Activated B cell treated with CpG ODN at 0.5 μM for 24 hours (primary cell): Measurements from ENCODE around the gene WWC1. TPM values are rescaled to one million over a fixed set of nuclear protein-coding genes. Genes with fewer than 3 reads are reported as not detected.

Experiments used
- ATAC-seq: fragments of 200-7000 bp; cut with Tn5 transposase; one replicate; pipeline ENCODE4 v1.10.0; 2021; ENCODE audit warnings: low read depth, mild to moderate bottlenecking, moderate library complexity
- CTCF ChIA-PET: fragments of 350-600 bp; sonication (Branson Sonifier 250); formaldehyde crosslinking; loops from one replicate; lab custom pipeline; 2021; ENCODE audit warnings: antibody characterized with exemption; lab: Charles Lee
- POLR2A ChIA-PET: fragments of 350-600 bp; sonication (Branson Sonifier 250); formaldehyde crosslinking; loops from one replicate; lab custom pipeline; 2021; ENCODE audit warnings: antibody characterized with exemption; lab: Charles Lee
- DNase-seq: peaks from one replicate; pipeline ENCODE4 v3.0.0; 2022
- H3K27ac Mint-ChIP-seq: one replicate; pipeline ENCODE4 v1.8.0; 2020; ENCODE audit warnings: mixed read lengths
- H3K27me3 Mint-ChIP-seq: one replicate; pipeline ENCODE4 v1.8.0; 2021; ENCODE audit warnings: mixed read lengths
- H3K36me3 Mint-ChIP-seq: one replicate; pipeline ENCODE4 v1.8.0; 2021; ENCODE audit warnings: low read depth, mixed read lengths
- H3K4me1 Mint-ChIP-seq: one replicate; pipeline ENCODE4 v1.8.0; 2021; ENCODE audit warnings: mixed read lengths
- H3K4me3 Mint-ChIP-seq: one replicate; pipeline ENCODE4 v1.8.0; 2020; ENCODE audit warnings: mild to moderate bottlenecking, mixed read lengths
- H3K9me3 Mint-ChIP-seq: one replicate; pipeline ENCODE4 v1.8.0; 2020; ENCODE audit warnings: mixed read lengths
- CTCF ChIP-seq: fragments of 200-600 bp; IDR thresholded peaks from one replicate; pipeline ENCODE4 v1.8.0; 2022; ENCODE audit warnings: antibody characterized with exemption, mild to moderate bottlenecking
- intact Hi-C: fragments of 100-400 bp; cut with micrococcal nuclease; formaldehyde crosslinking; loops from one replicate; pipeline ENCODE4 v1.15.1; 2024
- total RNA-seq: library from RNA; stranded (reverse); gene quantifications from 2 replicates; pipeline ENCODE4 v1.2.3, GENCODE V29; 2022

The WWC1 gene
- total RNA-seq, 1 donor from 2014 or later, result 2.0 TPM

DNA sequence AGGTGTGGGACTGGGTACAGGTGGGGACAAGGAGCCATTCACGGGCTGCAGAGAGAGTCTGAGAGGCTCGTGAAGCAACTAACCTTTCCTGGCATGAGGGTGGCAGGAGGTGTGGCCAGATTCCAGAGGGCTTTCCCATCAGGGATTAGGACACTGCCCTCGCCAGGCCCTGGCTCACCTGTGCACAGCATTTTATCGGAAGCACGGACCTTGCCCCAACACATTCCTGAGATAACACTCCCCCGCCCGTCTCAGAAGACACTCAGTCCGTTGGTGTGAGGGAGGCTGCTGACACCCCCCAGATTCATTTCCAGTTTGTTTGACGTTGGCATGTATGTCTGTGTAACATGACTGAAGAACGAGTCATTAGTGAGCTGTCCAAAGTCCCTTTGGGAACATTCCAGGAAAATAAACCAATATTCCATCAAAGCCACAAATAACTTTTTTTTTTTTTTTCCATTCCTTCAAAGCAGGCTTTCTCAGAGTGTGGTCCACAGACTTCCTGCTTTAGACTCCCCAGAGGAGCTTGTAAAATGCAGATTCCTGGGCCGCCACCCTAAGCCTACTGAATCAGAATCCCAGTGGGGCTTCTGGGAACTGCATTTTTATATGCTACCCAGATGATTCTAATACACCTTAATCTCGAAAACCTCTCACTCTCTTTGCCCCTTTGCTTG is 23.4 kb downstream of the WWC1 start:
- no peaks in the 10 kb centered on the region for H3K9me3 Mint-ChIP-seq
- ATAC-seq (no peak), DNase-seq (no peak)
- no peak for TF ChIP-seq CTCF
- ChIA-PET POLR2A (no interaction called here), CTCF (no interaction called here)
- no peaks in the 10 kb centered on the region for H3K27me3 Mint-ChIP-seq
- intact Hi-C loops, result no loop called here
- H3K36me3 Mint-ChIP-seq, result no peaks in the 10 kb centered on the region
- H3K4me3 Mint-ChIP-seq, result no peak overlapping the region
- no peaks in the 10 kb centered on the region for H3K4me1 Mint-ChIP-seq
- H3K27ac Mint-ChIP-seq, result no peak overlapping the region

DNA sequence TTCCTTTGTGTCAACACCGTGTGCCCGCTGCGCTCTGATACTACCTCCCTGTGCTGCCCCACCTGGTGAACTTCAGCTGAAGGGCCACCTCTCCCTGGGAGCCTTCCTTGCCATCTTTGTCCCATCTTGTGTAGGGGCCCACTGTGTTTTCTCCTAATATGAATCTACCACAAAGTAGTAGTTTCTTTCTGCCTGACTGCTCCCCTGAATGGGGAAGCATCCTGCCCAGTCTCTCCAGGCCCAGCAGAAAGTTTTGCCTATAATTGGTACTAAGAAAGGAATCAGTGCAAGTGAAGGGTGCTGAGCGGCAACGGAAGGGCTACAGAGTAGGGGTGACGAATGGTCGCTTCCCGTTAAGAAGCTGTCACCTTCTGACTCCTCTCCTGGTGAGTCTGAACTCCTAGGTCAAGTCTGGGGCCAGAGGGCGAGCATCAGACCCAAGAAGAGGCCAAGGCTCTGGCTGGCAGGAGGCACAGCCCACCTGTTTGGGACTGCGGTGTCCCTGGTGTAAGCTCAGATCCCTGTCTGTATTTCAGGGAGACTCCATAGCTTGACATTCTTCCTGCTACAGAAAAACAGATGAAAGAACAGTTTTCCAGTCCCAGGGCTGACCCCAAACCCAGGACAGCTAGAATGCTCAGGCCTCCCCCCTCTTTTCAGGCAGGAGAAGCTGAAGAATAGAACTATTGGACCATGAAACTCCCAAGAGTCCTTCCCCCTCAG is 24.1 kb downstream of the WWC1 start:
- Mint-ChIP-seq H3K4me3 (no peak overlapping the region), H3K27me3 (no peaks in the 10 kb centered on the region), H3K9me3 (no peaks in the 10 kb centered on the region), H3K36me3 (no peaks in the 10 kb centered on the region), H3K4me1 (no peaks in the 10 kb centered on the region), H3K27ac (no peak overlapping the region)
- TF ChIP-seq CTCF, result no peak
- CTCF ChIA-PET, result no interaction called here
- intact Hi-C loops, result no loop called here
- POLR2A ChIA-PET, result no interaction called here
- DNase-seq (no peak), ATAC-seq (no peak)

- ChIA-PET CTCF (no interaction called here), POLR2A (no interaction called here)
- no peak for DNase-seq
- Mint-ChIP-seq H3K4me1 (no peaks in the 10 kb centered on the region), H3K27ac (no peak overlapping the region), H3K27me3 (no peaks in the 10 kb centered on the region), H3K9me3 (no peaks in the 10 kb centered on the region), H3K4me3 (no peak overlapping the region), H3K36me3 (no peaks in the 10 kb centered on the region)
- no peak for TF ChIP-seq CTCF
- no peak for ATAC-seq
- intact Hi-C loops, result no loop called here
Measured at GRCh38 chr5:168316139-168316578, 24.7 kb downstream of the WWC1 start.

DNA sequence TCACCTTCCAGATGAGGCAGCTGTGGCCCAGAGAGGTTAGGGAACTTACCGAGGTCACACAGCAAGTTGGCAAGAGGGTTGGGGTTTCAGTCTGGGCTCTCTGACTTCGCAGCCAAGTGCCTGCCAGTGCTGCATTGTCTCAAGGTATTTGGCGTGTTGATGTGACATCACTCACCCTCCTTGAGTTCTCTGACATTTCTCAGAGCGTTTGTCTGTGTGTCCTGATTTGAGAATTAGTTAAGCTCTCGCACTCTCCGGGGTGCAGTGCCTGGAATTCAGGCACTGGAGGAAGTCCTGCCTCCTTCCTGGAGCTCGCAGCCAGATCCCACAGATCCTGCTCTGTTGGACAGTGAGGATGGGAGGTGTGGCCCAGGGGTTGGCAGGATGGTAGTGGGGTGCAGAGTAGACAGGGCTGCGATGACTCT is 25.7 kb downstream of the WWC1 start:
- no peak for TF ChIP-seq CTCF
- Mint-ChIP-seq H3K36me3 (no peaks in the 10 kb centered on the region), H3K4me3 (no peak overlapping the region), H3K9me3 (no peaks in the 10 kb centered on the region), H3K27ac (no peak overlapping the region), H3K27me3 (no peaks in the 10 kb centered on the region), H3K4me1 (no peaks in the 10 kb centered on the region)
- ATAC-seq (no peak), DNase-seq (no peak)
- ChIA-PET POLR2A (no interaction called here), CTCF (no interaction called here)
- intact Hi-C loops, result no loop called here

GRCh38 chr5:168317521-168318147 is 26.2 kb downstream of the WWC1 start:
- H3K36me3 Mint-ChIP-seq, result no peaks in the 10 kb centered on the region
- no peak for TF ChIP-seq CTCF
- ATAC-seq (no peak), DNase-seq (no peak)
- H3K9me3 Mint-ChIP-seq, result no peaks in the 10 kb centered on the region
- CTCF ChIA-PET, result no interaction called here
- H3K4me1 Mint-ChIP-seq, result no peaks in the 10 kb centered on the region
- no peak overlapping the region for H3K27ac Mint-ChIP-seq
- POLR2A ChIA-PET, result no interaction called here
- no peaks in the 10 kb centered on the region for H3K27me3 Mint-ChIP-seq
- intact Hi-C loops, result no loop called here
- no peak overlapping the region for H3K4me3 Mint-ChIP-seq
